HG03045 (cell line): ENCODE data around the gene ZNF536.
"Not testable (repeated sequence)": the region's sequence is repeated elsewhere in the genome, so short reads cannot be mapped to it uniquely, and the experiment has no call there.

ENCODE experiments used
- ATAC-seq: cut with Tn5 transposase; IDR thresholded peaks from one replicate; pipeline ENCODE4 v1.9.1; 2021; ENCODE audit warnings: mild to moderate bottlenecking, moderate library complexity; ENCODE audit not compliant: unreplicated experiment

The ZNF536 gene

DNA sequence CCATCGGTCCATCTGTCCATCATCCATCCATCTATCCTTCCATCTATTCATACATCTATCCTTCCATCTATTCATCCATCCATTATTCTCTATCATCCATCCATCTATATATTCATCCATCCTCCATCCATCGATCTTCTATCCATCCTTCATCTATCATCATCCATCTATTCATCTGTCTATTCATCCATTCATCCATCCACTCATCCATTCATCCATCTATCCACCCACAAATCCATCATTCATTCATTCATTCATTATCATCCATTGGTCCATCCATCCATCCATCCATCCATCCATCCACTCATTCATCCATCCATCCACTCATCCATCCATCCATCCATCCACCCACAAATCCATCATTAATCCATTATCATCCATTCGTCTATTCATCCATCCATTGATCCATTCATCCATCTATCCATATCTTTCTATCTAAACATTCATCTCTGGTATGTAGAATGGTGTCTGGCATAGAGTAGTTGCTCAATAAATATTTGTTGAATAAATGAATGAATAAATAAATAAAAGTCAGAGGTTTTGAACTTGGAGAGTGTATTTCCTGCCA is 36.6 kb downstream of the ZNF536 start:
- no peak for ATAC-seq

DNA sequence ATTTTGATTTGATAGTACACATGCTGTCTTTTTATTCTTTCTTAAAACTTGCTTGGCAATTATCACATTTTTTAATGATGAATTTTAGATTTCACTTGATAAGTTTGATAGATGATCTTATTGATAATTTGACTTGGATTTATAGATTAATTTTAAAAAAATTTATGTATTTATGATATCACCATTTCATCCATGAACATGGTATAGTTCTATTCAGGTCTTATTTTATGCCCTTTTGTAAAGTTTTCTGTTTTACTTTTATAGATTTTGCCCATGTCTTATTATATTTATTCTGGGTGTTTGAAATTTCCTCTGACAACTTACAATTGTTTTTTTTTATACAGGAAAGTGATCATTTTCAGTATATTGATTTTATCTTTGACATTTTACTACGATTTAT is 39.5 kb downstream of the ZNF536 start:
- no peak for ATAC-seq

GRCh38 chr19:30416375-30416774 is 44.2 kb downstream of the ZNF536 start:
- ATAC-seq = no peak

- not testable (repeated sequence) for ATAC-seq
These were observed 45.0 kb downstream of the ZNF536 start for GRCh38 chr19:30417166-30417565.

DNA sequence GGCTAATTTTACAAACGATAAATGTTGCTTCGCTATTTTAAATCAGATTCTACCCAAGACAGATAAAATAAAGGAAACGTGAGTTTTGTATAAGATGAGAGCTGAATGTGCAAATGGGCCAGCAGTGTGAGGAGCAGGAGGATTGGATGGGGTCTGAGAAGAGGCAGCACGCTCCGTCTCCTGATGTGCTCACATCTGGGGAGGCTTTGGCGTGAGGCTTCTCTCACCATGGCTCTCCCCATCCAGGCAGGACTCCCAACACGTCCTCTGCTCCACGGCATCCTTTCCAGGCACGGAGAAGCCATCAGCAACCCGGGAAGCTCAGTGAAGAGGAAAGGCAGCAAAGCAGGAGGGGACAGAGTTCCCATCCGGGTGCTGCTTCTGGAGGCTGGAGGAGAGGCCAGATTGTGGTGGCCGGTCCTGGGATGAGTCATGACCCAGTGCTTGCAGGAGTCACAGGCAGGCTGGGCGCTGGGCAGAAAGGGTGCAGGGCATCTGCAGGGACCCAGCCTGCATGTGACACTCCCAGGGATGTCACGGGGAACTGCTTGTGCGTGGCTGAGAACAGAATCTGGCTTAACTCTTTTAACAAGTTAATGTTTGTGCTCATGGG is 47.5 kb downstream of the ZNF536 start:
- ATAC-seq = no peak

DNA sequence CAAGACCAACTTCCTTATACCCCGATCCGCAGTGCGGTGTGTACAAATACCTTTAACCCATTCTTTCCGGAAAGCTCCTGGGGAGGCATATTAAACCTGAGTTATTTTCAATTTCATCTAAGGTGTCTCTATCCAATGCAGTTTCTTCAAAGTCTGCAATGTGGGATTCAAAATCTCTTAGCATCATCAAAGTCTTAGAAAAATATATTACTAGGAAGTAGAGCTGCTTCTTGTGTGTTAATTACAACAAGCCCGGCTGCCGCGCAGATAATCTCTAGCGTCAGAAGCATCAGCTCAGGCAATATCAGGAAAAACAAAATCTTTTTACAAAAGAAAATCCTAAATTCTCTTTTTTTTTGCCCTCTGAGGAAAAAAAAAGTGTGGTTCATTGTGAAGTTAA is 48.1 kb downstream of the ZNF536 start:
- ATAC-seq = no peak

- no peak for ATAC-seq
These were observed 48.7 kb downstream of the ZNF536 start for GRCh38 chr19:30420881-30421280.

- ATAC-seq = no peak
These were observed 49.4 kb downstream of the ZNF536 start for GRCh38 chr19:30421571-30421970.

GRCh38 chr19:30423481-30423880 is 51.3 kb downstream of the ZNF536 start:
- no peak for ATAC-seq

- ATAC-seq = no peak
These were observed 54.0 kb downstream of the ZNF536 start for GRCh38 chr19:30425885-30426838.

GRCh38 chr19:30426864-30427263 is 54.7 kb downstream of the ZNF536 start:
- no peak for ATAC-seq

- ATAC-seq = no peak
These were observed 56.0 kb downstream of the ZNF536 start for GRCh38 chr19:30428092-30428680.

- ATAC-seq = no peak
These were observed 56.7 kb downstream of the ZNF536 start for GRCh38 chr19:30428844-30429243.

DNA sequence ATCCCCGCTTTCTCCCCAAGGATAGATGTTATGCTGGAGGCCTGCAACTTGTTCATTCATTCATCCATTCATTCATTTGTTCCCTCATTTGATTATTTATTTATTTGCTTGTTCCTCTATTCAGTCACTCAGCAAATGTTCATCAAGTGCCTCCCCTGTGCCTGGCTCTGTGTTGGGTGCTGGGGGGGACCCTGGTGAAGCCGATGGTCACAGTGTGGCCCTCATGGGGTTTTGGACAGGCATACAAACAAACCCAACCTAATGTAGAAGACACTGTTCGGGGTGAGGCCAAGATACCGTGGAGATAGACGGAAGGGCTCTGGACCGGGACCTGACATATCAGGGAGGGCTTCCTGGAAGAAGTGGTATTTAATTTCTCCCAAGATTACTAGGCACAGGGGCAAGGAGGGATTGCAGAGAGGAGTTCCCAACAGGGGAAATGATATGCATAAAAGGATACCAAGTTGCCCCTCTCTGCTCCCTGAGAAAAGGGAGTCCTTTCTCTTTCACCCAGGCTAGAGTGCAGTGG is 58.1 kb downstream of the ZNF536 start:
- ATAC-seq = no peak

DNA sequence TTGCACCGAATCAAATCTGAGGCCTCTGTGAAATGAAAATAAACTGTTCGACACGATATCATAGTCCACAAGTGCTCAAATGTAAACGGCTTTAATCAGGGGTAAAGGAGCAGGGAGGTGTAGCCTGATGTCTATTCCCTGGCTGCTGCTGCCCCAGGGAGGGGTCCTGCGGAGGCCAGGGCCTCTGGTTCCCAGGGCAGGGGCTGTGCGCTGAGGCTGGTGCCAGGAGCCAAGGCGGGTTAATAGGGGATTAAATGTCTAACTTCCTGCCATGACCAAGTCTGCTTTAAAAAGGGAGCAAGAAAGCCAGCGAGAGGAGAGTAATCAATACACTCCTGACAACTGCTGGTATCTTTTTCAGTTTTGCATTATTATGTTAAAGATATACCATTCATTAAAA is 59.4 kb downstream of the ZNF536 start:
- no peak for ATAC-seq

DNA sequence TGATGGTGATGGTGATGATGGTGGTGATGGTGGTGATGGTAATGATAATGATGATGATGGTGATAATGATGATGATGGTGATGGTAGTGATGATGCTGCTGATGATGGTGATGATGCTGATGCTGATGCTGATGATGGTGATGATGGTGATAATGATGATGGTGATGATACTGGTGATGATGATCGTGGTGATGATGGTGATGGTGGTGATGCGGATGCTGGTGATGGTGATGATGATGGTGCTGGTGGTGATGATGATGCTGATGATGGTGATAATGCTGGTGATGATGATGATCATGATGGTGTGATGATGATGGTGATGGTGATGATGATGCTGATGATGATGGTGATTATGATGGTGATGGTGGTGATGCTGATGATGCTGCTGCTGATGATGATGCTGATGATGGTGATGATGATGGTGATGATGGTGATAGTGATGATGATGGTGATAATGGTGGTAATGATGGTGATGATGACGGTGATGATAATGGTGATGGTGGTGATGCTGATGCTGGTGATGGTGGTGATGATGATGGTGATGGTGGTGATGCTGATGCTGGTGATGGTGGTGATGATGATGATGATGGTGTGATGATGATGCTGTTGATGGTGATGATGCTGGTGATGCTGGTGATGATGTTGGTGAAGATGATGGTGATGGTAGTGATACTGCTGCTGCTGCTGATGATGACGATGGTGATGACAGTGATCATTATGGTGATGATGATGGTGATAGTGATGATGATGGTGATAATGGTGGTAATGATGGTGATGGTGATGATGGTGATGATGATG is 62.8 kb downstream of the ZNF536 start:
- ATAC-seq = no peak

DNA sequence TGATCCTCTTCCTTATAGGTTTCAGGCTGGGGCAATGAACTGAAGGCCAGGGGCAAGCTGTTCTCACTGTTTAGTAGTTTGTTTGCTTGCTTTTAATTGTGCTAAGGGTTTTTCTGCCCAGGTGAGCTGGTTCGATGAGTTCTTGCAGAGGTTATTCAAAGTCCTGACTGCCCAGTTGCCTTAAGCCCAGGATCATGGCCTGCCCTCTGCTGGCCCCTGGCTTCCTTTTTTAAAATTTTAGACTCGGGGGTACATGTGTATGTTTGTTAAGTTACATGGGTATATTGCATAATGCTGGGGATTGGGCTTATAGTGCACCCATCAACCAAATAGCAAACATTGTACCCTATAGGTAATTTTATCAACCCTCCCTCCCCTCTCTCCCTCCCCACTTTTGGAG is 65.7 kb downstream of the ZNF536 start:
- ATAC-seq = no peak

DNA sequence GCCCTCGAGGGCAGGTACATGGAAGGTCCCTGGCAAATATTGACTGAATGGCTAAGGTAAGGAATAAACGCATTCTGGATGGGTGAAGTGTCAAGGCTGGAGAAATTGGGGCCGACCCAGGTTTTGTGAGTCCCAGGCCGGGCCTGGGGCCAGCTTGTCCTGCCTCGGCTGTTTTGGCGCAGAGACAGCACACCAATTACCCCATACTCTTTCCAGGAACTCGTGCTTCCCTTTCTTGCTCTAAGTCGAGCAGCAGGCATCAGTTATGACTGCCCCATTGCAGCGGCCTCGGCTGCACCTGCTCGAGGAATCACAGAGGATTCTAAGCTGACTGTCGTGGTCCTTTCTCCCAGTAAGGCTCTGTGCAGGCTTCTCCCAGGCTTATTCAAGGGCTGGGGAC is 67.1 kb downstream of the ZNF536 start:
- ATAC-seq = no peak

DNA sequence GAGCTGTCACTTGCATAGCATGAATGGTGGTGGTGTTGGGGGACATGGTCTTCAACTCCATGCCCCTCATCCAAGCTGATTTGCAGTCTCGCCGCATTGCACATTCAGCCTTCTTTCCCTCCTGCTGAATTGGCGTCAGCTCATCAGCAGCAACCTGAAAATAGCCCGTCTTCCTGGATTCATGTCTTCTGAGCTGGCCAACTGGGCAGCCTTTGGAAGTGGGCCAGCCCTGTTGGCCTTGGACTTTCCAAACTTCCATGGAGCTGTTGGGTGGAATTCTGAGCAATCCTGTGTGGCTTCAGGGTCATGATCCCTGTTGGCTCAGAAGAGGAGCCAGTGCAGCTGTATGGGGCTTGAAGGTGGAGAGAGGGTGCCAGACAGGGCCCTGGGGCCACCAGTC is 68.8 kb downstream of the ZNF536 start:
- no peak for ATAC-seq

- no peak for ATAC-seq
These were observed 70.5 kb downstream of the ZNF536 start for GRCh38 chr19:30442674-30443073.
